Immature natural killer cell (primary cell): ENCODE measurements around the gene LRCH2. TPM values are rescaled to one million over a fixed set of nuclear protein-coding genes. Genes with fewer than 3 reads are reported as not detected.
"Not testable (repeated sequence)": the region's sequence is repeated elsewhere in the genome, so short reads cannot be mapped to it uniquely, and the experiment has no call there.

Experiments used
- DNase-seq, 3 donors: peaks; one replicate each; pipeline ENCODE4 v3.0.0; 2022; ENCODE audit warnings: mixed read lengths in 1 of 3
- H3K27ac Mint-ChIP-seq, 6 donors: one replicate each; pipeline ENCODE4 v1.8.0; 2020; ENCODE audit warnings: mixed read lengths in 6 of 6, mild to moderate bottlenecking in 5 of 6, inconsistent platforms in 4 of 6, moderate library complexity in 3 of 6
- H3K27me3 Mint-ChIP-seq, 3 donors: one replicate each; pipeline ENCODE4 v1.8.0; 2020 to 2021; ENCODE audit warnings: low read depth in 3 of 3, mild to moderate bottlenecking in 3 of 3, mixed read lengths in 3 of 3, moderate library complexity in 3 of 3, inconsistent platforms in 1 of 3
- H3K36me3 Mint-ChIP-seq, 3 donors: one replicate each; pipeline ENCODE4 v1.8.0; 2020; ENCODE audit warnings: mixed read lengths in 3 of 3, inconsistent platforms in 2 of 3, mild to moderate bottlenecking in 2 of 3
- H3K4me1 Mint-ChIP-seq, 2 donors: one replicate each; pipeline ENCODE4 v1.8.0; 2020; ENCODE audit warnings: inconsistent platforms in 2 of 2, mild to moderate bottlenecking in 2 of 2, mixed read lengths in 2 of 2, moderate library complexity in 1 of 2
- H3K4me3 Mint-ChIP-seq, 5 donors: one replicate each; pipeline ENCODE4 v1.8.0; 2020; ENCODE audit warnings: mild to moderate bottlenecking in 5 of 5, mixed read lengths in 5 of 5, inconsistent platforms in 3 of 5, moderate library complexity in 3 of 5
- H3K9me3 Mint-ChIP-seq, 6 donors: one replicate each; pipeline ENCODE4 v1.8.0; 2020; ENCODE audit warnings: mild to moderate bottlenecking in 6 of 6, mixed read lengths in 6 of 6, inconsistent platforms in 4 of 6, moderate library complexity in 3 of 6
- polyA plus RNA-seq, 3 donors: library from polyadenylated mRNA; unstranded; fragments of 300-500 nt; fragmentation: Illumina TruSeq; gene quantifications; one replicate each; pipeline ENCODE4 v1.2.3, GENCODE V29; 2021

The LRCH2 gene
- polyA plus RNA-seq, 3 donors from 2014 or later: not detected

- H3K27ac Mint-ChIP-seq: no peak overlapping the region
- H3K4me3 Mint-ChIP-seq: no peak overlapping the region
- peaks cover 0 to 3% (median 0%) of the 10 kb centered on the region in 6 donors for H3K9me3 Mint-ChIP-seq
- H3K4me1 Mint-ChIP-seq: no peaks in the 10 kb centered on the region
- no peak for DNase-seq
- peaks cover 0 to 3% (median 0%) of the 10 kb centered on the region in 3 donors for H3K36me3 Mint-ChIP-seq
- H3K27me3 Mint-ChIP-seq: peaks cover 4 to 20% (median 13%) of the 10 kb centered on the region in 3 donors
Observed at GRCh38 chrX:115236560-115236959, 2.7 kb upstream of the LRCH2 start.

- Mint-ChIP-seq H3K4me1 (no peaks in the 10 kb centered on the region), H3K27ac (no peak overlapping the region), H3K9me3 (peaks cover 0 to 3% (median 0%) of the 10 kb centered on the region in 6 donors), H3K4me3 (no peak overlapping the region), H3K36me3 (peaks cover 0 to 3% (median 0%) of the 10 kb centered on the region in 3 donors), H3K27me3 (peaks cover 6 to 22% (median 13%) of the 10 kb centered on the region in 3 donors)
- DNase-seq: no peak
Observed at GRCh38 chrX:115234461-115234860, 565 bp upstream of the LRCH2 start.

- H3K4me3 Mint-ChIP-seq: peak overlapping the region in 4 of 5 donors; percentile 6 to 30 (median 22)
- no peak for DNase-seq
- H3K36me3 Mint-ChIP-seq: peaks cover 0 to 3% (median 0%) of the 10 kb centered on the region in 3 donors
- peaks cover 6 to 22% (median 12%) of the 10 kb centered on the region in 3 donors for H3K27me3 Mint-ChIP-seq
- H3K27ac Mint-ChIP-seq: no peak overlapping the region
- H3K9me3 Mint-ChIP-seq: peaks cover 0 to 3% (median 0%) of the 10 kb centered on the region in 6 donors
- H3K4me1 Mint-ChIP-seq: no peaks in the 10 kb centered on the region
Observed at GRCh38 chrX:115232933-115233496, 881 bp downstream of the LRCH2 start.

GRCh38 chrX:115229337-115230003 is 4.4 kb downstream of the LRCH2 start:
- Mint-ChIP-seq H3K27me3 (peaks cover 3 to 21% (median 6%) of the 10 kb centered on the region in 3 donors), H3K27ac (no peak overlapping the region), H3K4me3 (no peak overlapping the region), H3K9me3 (peaks cover 0 to 3% (median 0%) of the 10 kb centered on the region in 6 donors), H3K36me3 (peaks cover 0 to 3% (median 0%) of the 10 kb centered on the region in 3 donors), H3K4me1 (no peaks in the 10 kb centered on the region)
- DNase-seq: no peak

- H3K27me3 Mint-ChIP-seq: peaks cover 0 to 8% (median 4%) of the 10 kb centered on the region in 3 donors
- H3K4me1 Mint-ChIP-seq: no peaks in the 10 kb centered on the region
- no peak overlapping the region for H3K4me3 Mint-ChIP-seq
- H3K9me3 Mint-ChIP-seq: no peaks in the 10 kb centered on the region
- no peaks in the 10 kb centered on the region for H3K36me3 Mint-ChIP-seq
- no peak overlapping the region for H3K27ac Mint-ChIP-seq
- DNase-seq: no peak
Observed at GRCh38 chrX:115226929-115227328, 7.0 kb downstream of the LRCH2 start.

GRCh38 chrX:115217346-115217745 is 16.6 kb downstream of the LRCH2 start:
- not testable (repeated sequence) for H3K4me1 Mint-ChIP-seq, H3K36me3 Mint-ChIP-seq, H3K9me3 Mint-ChIP-seq, H3K27me3 Mint-ChIP-seq, H3K4me3 Mint-ChIP-seq, DNase-seq, H3K27ac Mint-ChIP-seq

- DNase-seq: no peak
- Mint-ChIP-seq H3K9me3 (peaks cover 0 to 4% (median 0%) of the 10 kb centered on the region in 6 donors), H3K27ac (no peak overlapping the region), H3K4me3 (no peak overlapping the region), H3K36me3 (no peaks in the 10 kb centered on the region), H3K27me3 (peaks cover 0 to 6% (median 5%) of the 10 kb centered on the region in 3 donors), H3K4me1 (peaks cover 0 to 6% of the 10 kb centered on the region in 2 donors)
Observed at GRCh38 chrX:115214605-115215004, 19.3 kb downstream of the LRCH2 start.

GRCh38 chrX:115214151-115214550 is 19.7 kb downstream of the LRCH2 start:
- Mint-ChIP-seq H3K4me3 (no peak overlapping the region), H3K9me3 (peaks cover 0 to 4% (median 0%) of the 10 kb centered on the region in 6 donors)

GRCh38 chrX:115209547-115209946 is 24.3 kb downstream of the LRCH2 start:
- DNase-seq, H3K9me3 Mint-ChIP-seq, H3K4me3 Mint-ChIP-seq, H3K36me3 Mint-ChIP-seq, H3K27me3 Mint-ChIP-seq, H3K4me1 Mint-ChIP-seq, H3K27ac Mint-ChIP-seq: not testable (repeated sequence)

More at GRCh38 chrX:115214151-115214550, 19.7 kb downstream of the LRCH2 start:
- Mint-ChIP-seq H3K27ac (no peak overlapping the region), H3K27me3 (peaks cover 0 to 6% (median 5%) of the 10 kb centered on the region in 3 donors), H3K36me3 (no peaks in the 10 kb centered on the region), H3K4me1 (peaks cover 0 to 6% of the 10 kb centered on the region in 2 donors)
- DNase-seq: no peak

GRCh38 chrX:115204040-115204439 is 29.9 kb downstream of the LRCH2 start:
- no peak overlapping the region for H3K27ac Mint-ChIP-seq
- no peaks in the 10 kb centered on the region for H3K4me1 Mint-ChIP-seq
- H3K4me3 Mint-ChIP-seq: no peak overlapping the region
- no peaks in the 10 kb centered on the region for H3K36me3 Mint-ChIP-seq
- no peak for DNase-seq
- H3K27me3 Mint-ChIP-seq: peaks cover 0 to 3% (median 3%) of the 10 kb centered on the region in 3 donors
- peaks cover 0 to 4% (median 0%) of the 10 kb centered on the region in 6 donors for H3K9me3 Mint-ChIP-seq

- Mint-ChIP-seq H3K4me3 (no peak overlapping the region), H3K27ac (no peak overlapping the region), H3K27me3 (peaks cover 0 to 2% (median 2%) of the 10 kb centered on the region in 3 donors), H3K4me1 (no peaks in the 10 kb centered on the region), H3K9me3 (peaks cover 0 to 5% (median 4%) of the 10 kb centered on the region in 6 donors), H3K36me3 (no peaks in the 10 kb centered on the region)
- no peak for DNase-seq
Observed at GRCh38 chrX:115192244-115192700, 41.6 kb downstream of the LRCH2 start.

GRCh38 chrX:115191490-115192243 is 42.2 kb downstream of the LRCH2 start:
- H3K36me3 Mint-ChIP-seq: no peaks in the 10 kb centered on the region
- no peak overlapping the region for H3K4me3 Mint-ChIP-seq
- H3K4me1 Mint-ChIP-seq: no peaks in the 10 kb centered on the region
- H3K27me3 Mint-ChIP-seq: peaks cover 0 to 2% (median 2%) of the 10 kb centered on the region in 3 donors
- peaks cover 0 to 5% (median 4%) of the 10 kb centered on the region in 6 donors for H3K9me3 Mint-ChIP-seq
- no peak overlapping the region for H3K27ac Mint-ChIP-seq
- no peak for DNase-seq

GRCh38 chrX:115190636-115191489 is 43.0 kb downstream of the LRCH2 start:
- H3K27ac Mint-ChIP-seq: no peak overlapping the region
- no peaks in the 10 kb centered on the region for H3K36me3 Mint-ChIP-seq
- DNase-seq: no peak
- peaks cover 0 to 5% (median 4%) of the 10 kb centered on the region in 6 donors for H3K9me3 Mint-ChIP-seq
- H3K4me1 Mint-ChIP-seq: no peaks in the 10 kb centered on the region
- no peak overlapping the region for H3K4me3 Mint-ChIP-seq
- peaks cover 0 to 2% (median 2%) of the 10 kb centered on the region in 3 donors for H3K27me3 Mint-ChIP-seq
